GM21390 (cell line): ENCODE measurements around the gene GTPBP1.

Experiments
- ATAC-seq: cut with Tn5 transposase; IDR thresholded peaks from one replicate; pipeline ENCODE4 v1.9.1; 2021; ENCODE audit not compliant: unreplicated experiment

GTPBP1 gene

GRCh38 chr22:38705235-38706100 is at the start of gene GTPBP1:
Gene GTPBP1 (plus strand): TSS chr22:38705944. CDS start chr22:38705956, 12 bp downstream.
- ATAC-seq = peak; percentile 67

- ATAC-seq = peak; percentile 67
Observed at GRCh38 chr22:38656256-38657044, 49.3 kb upstream of the GTPBP1 start, which contains the start of the genes CBY1 and FAM227A. Gene CBY1 (plus strand): TSS chr22:38656638. CDS start chr22:38668055, 11,417 bp downstream. Gene FAM227A (minus strand): TSS chr22:38656392. CDS start chr22:38650168, 6,224 bp downstream.

- peak; percentile 38 for ATAC-seq
Observed at GRCh38 chr22:38657045-38657909, 48.5 kb upstream of the GTPBP1 start.

- no peak for ATAC-seq
Observed at GRCh38 chr22:38674888-38675287, 30.9 kb upstream of the GTPBP1 start.

- ATAC-seq = no peak
Observed at GRCh38 chr22:38675833-38676232, 29.9 kb upstream of the GTPBP1 start.

GRCh38 chr22:38681582-38682335 is 24.0 kb upstream of the GTPBP1 start, which contains the start of gene TOMM22:
Gene TOMM22 (plus strand): TSS chr22:38681957. CDS start chr22:38681979, 22 bp downstream.
- ATAC-seq = peak; percentile 93

- ATAC-seq = no peak
Observed at GRCh38 chr22:38684895-38685294, 20.8 kb upstream of the GTPBP1 start.

- ATAC-seq = no peak
Observed at GRCh38 chr22:38685761-38686160, 20.0 kb upstream of the GTPBP1 start.

- ATAC-seq = no peak
Observed at GRCh38 chr22:38689651-38690050, 16.1 kb upstream of the GTPBP1 start.

- no peak for ATAC-seq
Observed at GRCh38 chr22:38694049-38694448, 11.7 kb upstream of the GTPBP1 start.

GRCh38 chr22:38694940-38695339 is 10.8 kb upstream of the GTPBP1 start:
- ATAC-seq = no peak

GRCh38 chr22:38696606-38697424 is 8.9 kb upstream of the GTPBP1 start:
- no peak for ATAC-seq

- ATAC-seq = no peak
Observed at GRCh38 chr22:38697425-38698089, 8.2 kb upstream of the GTPBP1 start.

- ATAC-seq = no peak
Observed at GRCh38 chr22:38698407-38699094, 7.2 kb upstream of the GTPBP1 start.

GRCh38 chr22:38699143-38699542 is 6.6 kb upstream of the GTPBP1 start:
- ATAC-seq = no peak

- no peak for ATAC-seq
Observed at GRCh38 chr22:38699784-38700183, 6.0 kb upstream of the GTPBP1 start.

GRCh38 chr22:38700270-38700788 is 5.4 kb upstream of the GTPBP1 start:
- ATAC-seq = peak; percentile 18
